LNCAP (cell line): ENCODE measurements around the gene TMEM181.

ENCODE experiments used
- CTCF ChIP-seq: fragments of 450-650 bp; IDR thresholded peaks from 2 replicates; pipeline ENCODE4 v1.5.1; 2017; ENCODE audit warnings: mild to moderate bottlenecking

TMEM181 gene

GRCh38 chr6:158607411-158608170 is 47.7 kb downstream of the TMEM181 start:
- no peak for TF ChIP-seq CTCF

- TF ChIP-seq CTCF: no peak
Observed at GRCh38 chr6:158608221-158608620, 48.3 kb downstream of the TMEM181 start.

GRCh38 chr6:158609455-158610155 is 49.7 kb downstream of the TMEM181 start:
- TF ChIP-seq CTCF: no peak

- TF ChIP-seq CTCF: no peak
Observed at GRCh38 chr6:158610319-158610968, 50.6 kb downstream of the TMEM181 start.

- TF ChIP-seq CTCF: no peak
Observed at GRCh38 chr6:158611039-158611438, 51.1 kb downstream of the TMEM181 start.

- no peak for TF ChIP-seq CTCF
Observed at GRCh38 chr6:158611541-158612370, 51.9 kb downstream of the TMEM181 start.
